Measurements from ENCODE around the gene CLEC2D. TPM values are rescaled to one million over a fixed set of nuclear protein-coding genes. Genes with fewer than 3 reads are reported as not detected.

CLEC2D gene
- total RNA-seq = 100 to 1,000 TPM; 280 to 301 TPM

DNA sequence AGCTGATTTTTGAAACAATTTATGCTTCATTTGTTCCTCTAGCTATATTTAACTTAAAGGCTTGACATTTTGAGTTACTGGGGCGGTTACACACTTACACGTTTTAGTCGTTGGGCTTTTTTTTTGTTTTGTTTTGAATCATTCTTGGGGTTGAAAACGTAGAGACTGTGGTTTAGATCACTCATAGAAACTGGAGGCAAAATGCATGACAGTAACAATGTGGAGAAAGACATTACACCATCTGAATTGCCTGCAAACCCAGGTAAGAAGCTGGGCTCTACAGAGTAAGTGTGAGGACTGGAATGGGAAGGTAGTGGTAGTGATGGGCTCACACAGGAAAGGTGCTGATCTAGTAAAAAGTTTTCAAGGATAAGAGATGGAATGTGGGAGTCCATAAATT lies at the start of gene CLEC2D:
TSS of gene CLEC2D (plus strand) at position 180 of the 400 bp plus-strand sequence. CDS start at position 202, 22 bp downstream.
- ATAC-seq (ENCODE audit: low read depth) = peak; percentile 38
- DNase-seq = no peak
- Mint-ChIP-seq H3K9me3 (no peaks in the 10 kb centered on the region), H3K4me3 (peak within 1 kb of the TSS; percentile 95), H3K36me3 (peaks cover 68% of the 10 kb centered on the region), H3K27me3 (no peaks in the 10 kb centered on the region), H3K27ac (peak within 1 kb of the TSS; percentile 99), H3K4me1 (peaks cover 58% of the 10 kb centered on the region)
- POLR2A ChIA-PET = interaction anchor here (0.8 to 11.9 kb wide), 22 partner anchors 9 to 888 kb away, joined by 3 to 499 read pairs (median 4); partner anchors contain the start of genes CD69 and CLEC2B

GRCh38 chr12:9625019-9625418 lies 44.5 kb upstream of the CLEC2D start:
- H3K27me3 Mint-ChIP-seq = no peaks in the 10 kb centered on the region
- DNase-seq = no peak
- H3K4me3 Mint-ChIP-seq = no peak overlapping the region
- no peak for ATAC-seq (ENCODE audit: low read depth)
- H3K9me3 Mint-ChIP-seq = peaks cover 16% of the 10 kb centered on the region
- H3K27ac Mint-ChIP-seq = no peak overlapping the region
- peaks cover 3% of the 10 kb centered on the region for H3K4me1 Mint-ChIP-seq
- POLR2A ChIA-PET = no interaction called here
- peaks cover 72% of the 10 kb centered on the region for H3K36me3 Mint-ChIP-seq

DNA sequence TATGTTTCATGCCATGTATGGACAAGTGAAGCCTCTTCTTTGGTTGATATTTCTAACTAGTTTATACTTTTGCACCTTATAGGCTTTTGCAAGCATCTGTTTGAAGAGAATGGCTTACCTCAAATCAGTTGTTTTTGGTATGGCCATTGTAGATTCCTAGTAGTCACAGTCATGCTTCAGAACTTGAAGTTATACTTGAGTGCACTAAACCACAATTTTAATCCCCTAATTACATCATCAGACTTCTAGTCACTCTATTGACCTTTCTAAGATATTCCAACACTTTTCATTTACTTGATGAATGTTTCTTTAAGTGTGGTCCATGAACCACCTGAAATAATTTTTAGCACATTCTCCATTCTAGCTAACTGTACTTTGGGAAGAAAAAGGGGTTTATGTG lies 43.2 kb upstream of the CLEC2D start:
- POLR2A ChIA-PET = no interaction called here
- H3K27me3 Mint-ChIP-seq = peaks cover 2% of the 10 kb centered on the region
- H3K4me1 Mint-ChIP-seq = peaks cover 2% of the 10 kb centered on the region
- H3K9me3 Mint-ChIP-seq = peaks cover 16% of the 10 kb centered on the region
- DNase-seq (no peak), ATAC-seq (ENCODE audit: low read depth) (no peak)
- no peak overlapping the region for H3K27ac Mint-ChIP-seq
- H3K4me3 Mint-ChIP-seq = no peak overlapping the region
- H3K36me3 Mint-ChIP-seq = peaks cover 76% of the 10 kb centered on the region

GRCh38 chr12:9626821-9627220 lies 42.7 kb upstream of the CLEC2D start:
- H3K27me3 Mint-ChIP-seq = peaks cover 2% of the 10 kb centered on the region
- H3K27ac Mint-ChIP-seq = no peak overlapping the region
- POLR2A ChIA-PET = no interaction called here
- DNase-seq = no peak
- peaks cover 77% of the 10 kb centered on the region for H3K36me3 Mint-ChIP-seq
- no peak for ATAC-seq (ENCODE audit: low read depth)
- peaks cover 2% of the 10 kb centered on the region for H3K4me1 Mint-ChIP-seq
- peaks cover 15% of the 10 kb centered on the region for H3K9me3 Mint-ChIP-seq
- no peak overlapping the region for H3K4me3 Mint-ChIP-seq

DNA sequence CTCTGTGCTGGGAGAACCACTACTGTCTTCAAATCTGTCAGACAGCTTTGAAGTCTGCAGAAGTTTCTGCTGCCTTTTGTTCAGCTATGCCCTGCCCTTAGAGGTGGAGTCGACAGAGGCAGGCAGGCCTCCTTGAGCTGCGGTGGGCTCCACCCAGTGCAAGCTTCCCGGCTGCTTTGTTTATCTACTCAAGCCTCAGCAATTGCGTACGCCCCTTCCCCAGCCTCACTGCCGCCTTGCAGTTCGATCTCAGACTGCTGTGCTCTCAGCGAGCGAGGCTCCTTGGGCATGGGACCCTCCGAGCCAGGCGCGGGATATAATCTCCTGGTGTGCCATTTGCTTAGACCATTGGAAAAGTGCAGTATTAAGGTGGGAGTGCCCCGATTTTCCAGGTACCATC lies 36.7 kb upstream of the CLEC2D start:
- Mint-ChIP-seq H3K4me3 (no peak overlapping the region), H3K4me1 (peaks cover 17% of the 10 kb centered on the region), H3K27me3 (peaks cover 2% of the 10 kb centered on the region), H3K9me3 (peaks cover 2% of the 10 kb centered on the region), H3K27ac (no peak overlapping the region), H3K36me3 (peaks cover 61% of the 10 kb centered on the region)
- DNase-seq = no peak
- no peak for ATAC-seq (ENCODE audit: low read depth)
- POLR2A ChIA-PET = interaction anchor here (0.6 to 2.7 kb wide), 4 partner anchors 15 to 183 kb away, joined by 3 to 12 read pairs (median 5); no protein-coding TSS in a partner anchor

DNA sequence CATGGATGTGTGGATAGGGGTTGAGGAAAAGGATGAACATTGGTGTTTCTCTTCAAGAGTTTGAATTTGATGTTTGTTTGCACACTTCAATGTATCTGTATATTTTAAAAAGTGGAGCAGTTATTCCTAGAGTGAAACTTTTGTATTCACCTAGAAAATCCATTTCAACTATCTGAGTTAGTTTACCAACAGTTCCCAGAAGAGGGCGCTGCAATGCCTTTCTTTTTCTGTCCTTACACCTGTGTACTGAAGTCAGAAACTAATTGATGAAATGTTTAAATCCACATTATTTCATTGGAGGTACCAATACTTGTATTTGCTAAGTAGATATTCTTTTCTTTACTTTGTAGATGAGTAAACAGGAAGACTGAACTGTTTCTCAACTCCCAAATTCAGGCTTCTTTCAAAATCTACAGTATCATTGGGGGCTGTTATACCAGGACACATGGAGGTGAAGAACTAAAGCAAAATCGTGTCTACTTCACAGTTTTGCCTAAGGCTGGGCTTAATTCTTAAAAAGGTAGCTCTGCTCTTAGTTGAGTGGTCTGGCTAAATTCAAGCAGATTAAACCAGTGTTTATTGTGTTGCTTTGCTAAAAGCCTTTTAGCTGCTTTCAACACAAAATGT lies 35.2 kb upstream of the CLEC2D start:
- peak overlapping the region; percentile 74 for H3K4me3 Mint-ChIP-seq
- POLR2A ChIA-PET = interaction anchor here (0.6 to 2.7 kb wide), 6 partner anchors 13 to 123 kb away, joined by 3 to 12 read pairs (median 5); no protein-coding TSS in a partner anchor

GRCh38 chr12:9634969-9635754 lies 34.4 kb upstream of the CLEC2D start:
- H3K27me3 Mint-ChIP-seq = peaks cover 2% of the 10 kb centered on the region
- peaks cover 22% of the 10 kb centered on the region for H3K4me1 Mint-ChIP-seq
- no peak for DNase-seq
- no peak for ATAC-seq (ENCODE audit: low read depth)
- H3K9me3 Mint-ChIP-seq = peaks cover 3% of the 10 kb centered on the region
- H3K27ac Mint-ChIP-seq = peak overlapping the region; percentile 63
- peak overlapping the region; percentile 34 for H3K4me3 Mint-ChIP-seq
- H3K36me3 Mint-ChIP-seq = peaks cover 56% of the 10 kb centered on the region
- POLR2A ChIA-PET = interaction anchor here (0.6 to 2.7 kb wide), 4 partner anchors 13 to 122 kb away, joined by 3 to 12 read pairs (median 8); no protein-coding TSS in a partner anchor

More for the DNA sequence above, 35.2 kb upstream of the CLEC2D start:
- peaks cover 2% of the 10 kb centered on the region for H3K27me3 Mint-ChIP-seq
- ATAC-seq (ENCODE audit: low read depth) (peak; percentile 81), DNase-seq (no peak)
- H3K9me3 Mint-ChIP-seq = peaks cover 1% of the 10 kb centered on the region
- peak overlapping the region; percentile 80 for H3K27ac Mint-ChIP-seq
- H3K36me3 Mint-ChIP-seq = peaks cover 59% of the 10 kb centered on the region
- peaks cover 22% of the 10 kb centered on the region for H3K4me1 Mint-ChIP-seq

DNA sequence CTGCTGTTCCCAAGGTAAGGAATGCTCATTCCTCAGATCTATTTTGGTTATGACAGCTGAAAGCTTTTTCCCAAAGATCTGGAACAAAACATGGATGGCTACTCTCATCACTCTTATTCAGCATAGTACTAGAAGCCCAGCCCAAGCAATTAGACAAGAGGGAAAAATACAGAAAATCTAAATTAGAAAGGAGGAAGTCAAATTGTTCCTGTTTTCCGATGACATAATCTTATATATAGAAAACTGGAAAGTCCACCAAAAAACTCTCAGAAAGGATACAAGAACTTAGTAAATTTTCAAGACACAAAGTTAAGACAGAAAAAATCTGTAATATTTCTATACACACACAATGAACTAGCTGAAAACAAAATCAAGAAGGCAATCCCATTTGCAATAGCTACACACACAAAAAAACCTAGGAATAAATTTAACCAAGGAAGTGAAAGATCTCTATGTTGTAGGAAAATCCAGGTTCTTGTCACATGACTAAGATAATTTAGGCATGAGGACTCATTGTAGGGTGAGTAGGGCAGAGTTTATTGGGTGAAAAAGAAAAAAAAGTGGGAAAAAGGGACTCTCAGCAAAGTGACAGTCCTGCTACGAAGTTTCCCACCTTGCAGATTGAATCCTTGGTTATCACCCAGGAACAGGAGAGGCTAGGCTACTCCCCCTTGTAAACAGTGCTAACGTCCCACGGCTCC lies 33.2 kb upstream of the CLEC2D start:
- H3K36me3 Mint-ChIP-seq = peaks cover 58% of the 10 kb centered on the region
- peaks cover 22% of the 10 kb centered on the region for H3K4me1 Mint-ChIP-seq
- peaks cover 7% of the 10 kb centered on the region for H3K9me3 Mint-ChIP-seq
- peak overlapping the region; percentile 14 for H3K27ac Mint-ChIP-seq
- POLR2A ChIA-PET = interaction anchor here (0.6 to 2.2 kb wide), 3 partner anchors 12 to 107 kb away, joined by 4 to 12 read pairs (median 4); no protein-coding TSS in a partner anchor
- ATAC-seq (ENCODE audit: low read depth) (no peak), DNase-seq (no peak)
- H3K27me3 Mint-ChIP-seq = no peaks in the 10 kb centered on the region
- H3K4me3 Mint-ChIP-seq = no peak overlapping the region

GRCh38 chr12:9636851-9637206 lies 32.7 kb upstream of the CLEC2D start:
- peaks cover 56% of the 10 kb centered on the region for H3K36me3 Mint-ChIP-seq
- POLR2A ChIA-PET = no interaction called here
- no peaks in the 10 kb centered on the region for H3K27me3 Mint-ChIP-seq
- no peak for ATAC-seq (ENCODE audit: low read depth)
- H3K9me3 Mint-ChIP-seq = peaks cover 9% of the 10 kb centered on the region
- H3K4me1 Mint-ChIP-seq = peaks cover 22% of the 10 kb centered on the region
- DNase-seq = no peak
- H3K4me3 Mint-ChIP-seq = no peak overlapping the region
- H3K27ac Mint-ChIP-seq = no peak overlapping the region

DNA sequence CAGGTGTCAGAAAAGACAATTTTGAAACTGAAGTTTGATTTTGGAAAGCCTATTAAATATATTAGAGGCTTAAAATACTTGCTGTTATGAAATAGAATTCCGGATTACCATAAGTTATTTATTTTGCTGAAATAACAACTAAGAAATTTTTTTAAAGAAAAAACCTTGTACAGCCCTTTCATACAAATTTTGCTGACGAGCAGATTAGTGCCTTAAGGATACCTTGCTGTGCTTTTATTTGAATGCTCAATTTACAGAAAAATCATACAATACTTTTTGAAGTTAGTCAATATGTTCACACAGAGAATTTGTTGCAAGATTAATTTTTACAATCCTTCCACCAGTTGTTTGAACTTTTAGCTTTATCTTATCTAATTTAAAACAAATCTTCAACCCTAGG lies 29.5 kb upstream of the CLEC2D start:
- no peaks in the 10 kb centered on the region for H3K27me3 Mint-ChIP-seq
- peaks cover 39% of the 10 kb centered on the region for H3K4me1 Mint-ChIP-seq
- peaks cover 11% of the 10 kb centered on the region for H3K9me3 Mint-ChIP-seq
- no peak for DNase-seq
- H3K36me3 Mint-ChIP-seq = peaks cover 65% of the 10 kb centered on the region
- no peak overlapping the region for H3K27ac Mint-ChIP-seq
- no peak overlapping the region for H3K4me3 Mint-ChIP-seq
- POLR2A ChIA-PET = interaction anchor here (1.2 kb wide), 1 partner anchor 11 kb away, joined by 3 read pairs; no protein-coding TSS in a partner anchor
- no peak for ATAC-seq (ENCODE audit: low read depth)

- H3K36me3 Mint-ChIP-seq = peaks cover 55% of the 10 kb centered on the region
- H3K27me3 Mint-ChIP-seq = no peaks in the 10 kb centered on the region
- POLR2A ChIA-PET = interaction anchor here (0.8 to 1.0 kb wide), 2 partner anchors 14 to 63 kb away, joined by 3 read pairs; no protein-coding TSS in a partner anchor
- peak overlapping the region; percentile 48 for H3K4me3 Mint-ChIP-seq
- H3K4me1 Mint-ChIP-seq = peaks cover 48% of the 10 kb centered on the region
- ATAC-seq (ENCODE audit: low read depth) = no peak
- no peak for DNase-seq
- peaks cover 14% of the 10 kb centered on the region for H3K9me3 Mint-ChIP-seq
- H3K27ac Mint-ChIP-seq = peak overlapping the region; percentile 84
Observed at GRCh38 chr12:9642606-9643265, 26.8 kb upstream of the CLEC2D start.

DNA sequence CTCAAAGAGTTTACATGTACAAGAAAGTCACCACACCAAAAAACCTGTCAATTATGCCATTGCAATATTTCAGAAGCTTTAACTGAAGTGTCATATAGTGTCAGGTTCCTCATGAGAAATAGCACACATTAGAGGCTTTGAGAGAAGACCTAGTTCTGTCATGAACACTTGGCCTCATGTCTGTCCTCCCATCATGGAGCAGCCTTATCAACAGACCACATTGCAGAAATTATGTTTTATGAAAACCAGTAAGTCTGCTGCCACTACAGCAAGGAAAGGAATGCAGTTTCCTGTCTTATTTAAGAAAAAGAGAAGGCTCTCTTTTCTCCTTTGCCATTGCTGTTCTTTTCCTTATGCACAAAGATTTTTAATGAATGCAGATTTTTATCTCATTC lies 26.2 kb upstream of the CLEC2D start:
- peaks cover 46% of the 10 kb centered on the region for H3K4me1 Mint-ChIP-seq
- peaks cover 55% of the 10 kb centered on the region for H3K36me3 Mint-ChIP-seq
- H3K27ac Mint-ChIP-seq = peak overlapping the region; percentile 84
- DNase-seq (no peak), ATAC-seq (ENCODE audit: low read depth) (no peak)
- POLR2A ChIA-PET = interaction anchor here (1.0 kb wide), 1 partner anchor 13 kb away, joined by 3 read pairs; no protein-coding TSS in a partner anchor
- peaks cover 14% of the 10 kb centered on the region for H3K9me3 Mint-ChIP-seq
- H3K4me3 Mint-ChIP-seq = peak overlapping the region; percentile 48
- H3K27me3 Mint-ChIP-seq = no peaks in the 10 kb centered on the region

Measured in activated naive CD8-positive, alpha-beta T cell treated with anti-CD3 and anti-CD28 coated beads, Interleukin-2, amount 10 ng/mL, durations not matched to agents 7 days and 5 days (primary cell).